Effector CD8-positive, alpha-beta T cell (primary cell): Measurements from ENCODE around the gene PCBP3.
"Not testable (repeated sequence)": the region's sequence is repeated elsewhere in the genome, so short reads cannot be mapped to it uniquely, and the experiment has no call there.

Experiments
- DNase-seq: peaks from one replicate; lab custom pipeline; 2025; lab: John Stamatoyannopoulos, UW
- total RNA-seq, 4 experiments: gene quantifications; one replicate each; lab custom pipeline; 2026; lab: John Stamatoyannopoulos, UW

PCBP3 gene
- total RNA-seq = 0 to 2.9 (median 0.15) reads per million in 4 experiments

DNA sequence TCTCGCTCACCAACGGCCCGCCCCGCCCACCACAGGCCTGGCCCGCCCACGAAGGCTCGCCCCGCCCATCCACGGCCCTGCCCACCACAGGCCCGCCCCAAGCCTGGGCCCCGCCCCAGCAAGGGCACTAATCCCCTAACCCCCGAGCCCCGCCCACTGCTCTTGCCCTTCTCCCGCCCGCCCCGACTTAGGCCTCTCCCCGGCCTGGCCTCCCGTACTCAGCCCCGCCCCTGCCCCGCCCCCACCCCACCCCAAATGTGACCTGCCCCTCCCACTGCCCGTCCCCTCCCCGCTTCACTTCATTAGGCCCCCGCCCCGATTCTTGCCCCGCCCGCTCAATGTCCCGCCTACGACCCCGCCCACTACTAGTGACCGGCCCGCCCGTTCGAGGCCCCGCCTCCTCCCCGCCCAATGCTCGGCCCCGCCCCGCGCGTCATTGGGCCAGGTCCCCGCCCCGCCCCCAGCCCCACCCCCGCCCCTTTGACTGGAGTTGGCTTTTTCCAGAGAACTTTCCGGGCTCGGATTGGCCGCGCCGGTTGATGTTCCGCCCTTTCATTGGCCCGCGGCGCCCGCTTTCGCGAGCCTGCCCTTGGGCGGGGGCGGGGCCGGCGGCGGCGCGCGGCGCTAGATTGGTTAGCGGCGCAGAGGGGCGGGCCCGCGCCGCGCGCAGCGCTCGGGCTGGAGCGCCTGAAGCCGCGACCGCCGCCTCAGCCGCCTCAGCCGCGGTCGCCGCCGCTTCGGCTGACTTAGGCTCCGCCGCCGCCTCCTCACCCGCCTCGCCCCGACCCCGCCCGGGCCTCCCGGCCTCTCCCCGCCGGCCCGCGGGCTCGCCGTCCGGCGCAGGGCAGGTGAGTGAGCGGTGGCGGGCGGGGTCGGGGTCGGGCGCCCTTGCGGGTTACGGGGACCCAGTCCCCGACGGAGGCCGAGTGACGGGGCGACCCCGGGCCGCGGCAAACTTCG lies at the start of gene PCBP3:
TSS of gene PCBP3 (plus strand) at position 705 of the 960 bp plus-strand sequence. CDS start 206,361 bp downstream, outside the sequence.
- DNase-seq = peak; percentile 98

DNA sequence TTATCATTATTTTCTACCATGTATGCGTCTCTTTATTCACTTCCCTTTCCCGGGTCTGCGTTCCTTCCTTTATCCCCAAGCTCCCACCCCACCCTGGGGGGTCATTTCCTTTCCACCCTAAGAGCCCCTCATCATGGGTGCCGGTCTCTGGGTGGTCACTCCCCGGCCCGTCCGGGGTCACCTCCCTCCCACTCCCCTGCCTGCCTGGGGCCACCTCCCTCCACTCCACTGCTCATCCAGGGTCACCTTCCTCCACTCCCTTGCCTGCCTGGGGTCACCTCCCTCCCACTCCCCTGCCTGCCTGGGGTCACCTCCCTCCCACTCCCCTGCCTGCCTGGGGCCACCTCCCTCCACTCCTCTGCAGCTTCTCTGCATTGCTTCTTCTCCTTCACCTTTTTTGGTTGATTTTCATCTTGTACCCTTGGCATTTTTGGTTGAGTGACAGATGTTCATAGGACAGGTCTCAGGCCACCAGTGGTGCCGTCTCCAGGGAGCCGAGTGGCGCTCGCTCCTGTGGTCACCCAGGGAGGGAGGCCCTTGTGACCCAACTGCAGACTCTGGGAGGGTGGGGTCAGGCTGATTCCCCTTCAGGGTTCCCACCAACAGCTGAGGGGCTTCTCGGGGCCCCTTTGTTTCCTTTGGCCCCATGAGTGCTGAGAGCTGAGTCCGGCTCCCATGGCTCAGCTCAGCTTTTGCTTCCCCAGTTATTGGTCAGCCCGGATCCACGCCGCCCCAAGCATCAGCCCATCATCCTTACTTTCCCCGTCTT lies 48.6 kb upstream of the PCBP3 start:
- no peak for DNase-seq

DNA sequence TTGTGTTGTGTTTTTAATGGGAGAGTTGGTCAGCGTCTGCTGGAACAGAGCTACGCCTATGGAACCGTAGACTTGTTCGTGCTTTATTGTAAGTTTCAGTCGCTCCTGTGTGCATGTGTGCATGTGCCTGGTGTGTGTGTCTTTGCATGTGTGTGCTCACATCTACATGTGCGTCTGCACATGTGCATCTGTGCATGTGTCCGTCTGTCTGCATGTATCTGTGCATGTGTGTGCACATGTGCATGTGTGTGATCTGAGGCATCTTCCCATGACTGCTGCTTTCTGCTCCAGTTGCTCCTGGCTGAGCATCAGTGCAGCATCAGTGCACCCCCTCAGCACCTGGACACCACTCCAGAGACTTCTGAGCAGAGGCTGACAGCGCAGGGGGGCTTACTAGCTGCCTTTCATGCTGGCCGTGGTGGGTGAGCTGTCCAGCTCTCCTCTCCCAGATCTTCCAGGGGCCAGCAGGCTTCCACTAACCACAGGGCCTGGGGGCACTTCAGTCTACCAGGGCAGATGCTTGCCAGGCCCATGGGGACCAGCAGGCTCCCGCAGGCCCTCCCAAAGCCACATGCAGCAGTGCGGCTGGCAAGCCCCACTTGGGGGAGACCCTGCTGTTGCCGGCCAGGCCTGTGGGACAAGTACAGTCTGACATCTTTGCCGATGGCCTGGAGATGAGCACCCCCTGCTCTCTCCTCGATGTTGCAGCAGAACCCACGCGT lies 47.8 kb upstream of the PCBP3 start:
- DNase-seq = no peak

DNA sequence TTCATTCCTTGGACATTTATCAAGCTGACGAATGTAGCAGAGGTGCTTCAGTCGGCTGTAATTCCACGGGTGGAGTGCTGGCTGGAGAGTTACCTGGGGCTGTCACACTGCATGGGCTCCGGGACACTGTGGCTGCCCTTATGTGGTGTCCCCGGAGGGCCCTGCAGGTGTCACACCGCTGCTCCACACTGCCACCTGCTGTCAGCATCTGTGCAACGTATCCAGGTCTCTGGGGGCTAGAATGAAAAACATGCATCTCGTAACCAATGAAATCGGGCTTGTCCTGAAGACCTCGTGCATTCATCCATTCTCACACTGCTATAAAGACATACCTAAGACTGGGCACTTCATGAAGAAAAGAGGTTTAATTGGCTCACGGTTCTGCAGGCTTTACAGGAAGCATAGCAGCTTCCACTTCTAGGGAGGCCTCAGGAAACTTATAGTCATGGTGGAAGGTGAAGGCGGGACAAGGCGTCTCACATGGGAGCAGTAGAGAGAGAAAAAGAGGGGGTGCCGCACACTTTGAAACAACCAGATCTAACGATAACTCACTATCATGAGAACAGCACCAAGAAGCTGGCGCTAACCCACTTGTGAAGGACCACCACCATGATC lies 46.7 kb upstream of the PCBP3 start:
- DNase-seq = peak; percentile 77

DNA sequence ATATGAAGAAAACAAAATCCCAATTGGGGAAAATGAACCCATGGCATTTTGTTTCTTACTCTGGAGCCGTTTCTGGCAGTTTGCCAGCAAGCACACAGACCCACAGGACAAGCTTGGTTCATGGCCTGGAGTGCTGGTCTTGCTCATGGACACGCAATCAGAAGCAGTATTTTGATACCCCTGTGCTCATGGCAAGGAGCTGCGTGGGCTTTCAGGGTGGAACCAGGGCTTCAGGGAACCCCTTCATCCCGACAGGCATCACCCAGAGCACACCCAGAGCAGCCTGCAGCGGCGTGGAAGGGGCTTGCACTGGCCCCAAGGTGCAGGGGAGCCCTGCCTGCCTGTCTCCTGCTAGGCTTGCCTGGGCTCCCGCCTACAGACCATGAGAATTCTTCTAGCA lies 45.4 kb upstream of the PCBP3 start:
- no peak for DNase-seq

DNA sequence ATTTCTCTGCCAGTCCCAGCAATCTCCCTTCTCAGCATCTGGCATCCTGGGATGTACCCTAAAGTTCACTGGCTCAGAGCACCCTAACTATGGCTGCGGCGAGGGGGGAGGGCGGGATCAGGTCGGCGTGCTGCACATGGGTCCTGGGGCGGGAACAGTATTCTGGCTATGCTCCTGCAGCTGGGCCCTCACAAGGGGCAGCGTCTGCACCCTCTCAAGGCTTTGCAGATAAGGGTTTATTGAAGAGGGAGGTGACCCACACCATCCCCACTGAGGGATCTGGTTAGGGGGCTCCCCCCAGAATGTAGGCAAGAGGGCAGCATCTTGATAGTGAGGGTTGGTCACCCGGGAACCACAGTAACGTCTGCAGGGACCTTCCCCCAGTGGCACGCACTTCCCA lies 44.9 kb upstream of the PCBP3 start:
- DNase-seq = no peak

DNA sequence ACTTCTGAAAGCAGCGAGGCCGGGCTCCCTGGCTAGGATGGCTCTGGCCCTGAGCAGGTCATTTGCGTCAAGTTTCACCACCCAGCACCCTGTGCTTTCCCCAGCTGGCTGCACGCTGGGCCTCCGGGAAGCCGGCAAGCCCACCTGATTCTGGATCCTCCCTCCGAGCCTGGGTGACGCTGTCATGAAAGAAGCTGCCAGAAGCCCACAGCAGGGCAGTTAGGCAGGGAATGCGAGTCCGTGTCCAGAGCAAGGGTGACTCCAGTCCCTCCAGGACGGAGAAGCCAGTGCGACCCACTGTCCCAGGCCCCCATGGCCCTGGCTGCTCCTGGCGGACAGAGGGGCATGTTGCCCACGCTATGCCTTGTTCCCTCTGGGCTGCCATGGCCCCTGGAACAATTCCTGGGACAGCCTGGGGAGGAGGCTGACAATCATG lies 44.4 kb upstream of the PCBP3 start:
- no peak for DNase-seq

DNA sequence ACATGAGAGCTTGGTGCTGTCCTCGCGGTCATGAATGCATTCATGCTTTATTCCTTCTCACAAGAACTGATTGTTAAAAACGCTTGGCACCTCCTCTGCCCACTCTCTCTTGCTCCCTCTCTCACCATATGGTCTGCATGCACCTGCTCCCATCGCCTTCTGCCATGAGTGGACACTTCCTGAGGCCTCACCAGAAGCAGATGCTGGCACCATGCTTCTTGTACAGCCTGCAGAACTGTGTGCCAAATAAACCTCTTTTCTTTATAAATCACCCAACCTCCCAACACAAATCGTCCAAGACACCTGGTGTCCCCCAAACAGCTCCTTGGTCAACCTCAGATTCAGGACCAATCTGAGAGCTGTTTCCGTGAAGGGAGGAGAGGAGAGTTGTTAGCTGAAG lies 43.3 kb upstream of the PCBP3 start:
- DNase-seq = no peak

DNA sequence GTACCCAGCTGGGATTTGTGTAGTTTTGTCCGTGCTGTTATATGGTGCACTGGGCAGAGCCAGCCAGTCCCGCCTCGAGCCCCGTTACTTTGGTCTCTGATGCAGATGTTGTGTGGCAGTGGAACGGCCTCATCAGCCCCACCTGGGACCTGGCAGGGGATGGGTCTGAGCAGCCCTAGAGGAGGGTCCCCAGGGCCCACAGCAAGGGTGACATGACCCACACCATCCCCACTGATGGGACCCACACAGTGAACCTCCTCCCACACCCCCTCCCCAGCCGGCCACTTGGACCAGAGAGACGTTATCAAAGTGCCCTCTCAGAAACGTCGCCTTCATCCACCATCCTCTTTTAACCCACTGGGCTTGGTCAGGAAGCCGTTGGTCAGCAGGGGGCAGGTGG lies 42.0 kb upstream of the PCBP3 start:
- no peak for DNase-seq

DNA sequence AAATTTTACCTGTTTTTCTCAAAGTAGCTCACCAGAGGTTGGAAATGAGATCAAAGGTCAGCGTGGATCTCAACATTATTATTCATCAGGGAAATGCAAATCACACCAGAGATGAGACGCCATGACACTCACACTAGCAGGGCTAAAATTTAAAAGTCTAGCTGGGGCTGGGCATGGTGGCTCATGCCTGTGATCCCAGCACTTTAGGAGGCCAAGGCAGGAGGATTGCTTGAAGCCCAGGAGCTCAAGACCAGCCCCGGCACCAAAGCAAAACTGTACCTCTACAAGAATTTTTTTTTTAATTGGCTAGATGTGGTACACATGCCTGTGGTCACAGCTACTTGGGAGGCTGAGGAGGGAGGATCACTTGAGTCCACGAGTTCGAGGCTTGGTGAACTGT lies 41.4 kb upstream of the PCBP3 start:
- no peak for DNase-seq

DNA sequence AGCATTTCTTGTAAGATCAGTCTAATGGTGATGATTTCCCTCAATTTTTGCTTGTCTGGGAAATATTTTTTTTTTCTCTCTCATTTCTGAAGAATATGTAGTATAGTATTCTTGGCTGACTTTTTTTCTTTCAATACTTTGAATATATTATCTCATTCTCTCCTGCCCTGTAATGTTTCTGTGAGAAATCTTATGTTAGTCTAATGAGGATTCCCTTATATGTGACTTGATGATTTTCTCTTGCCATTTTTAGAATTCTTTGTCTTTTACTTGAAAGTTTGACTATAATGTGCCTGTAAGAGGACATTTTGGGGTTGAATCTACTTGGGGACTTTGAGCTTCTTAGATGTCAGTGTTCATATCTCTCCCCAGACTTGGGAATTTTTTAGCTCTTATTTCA lies 40.0 kb upstream of the PCBP3 start:
- no peak for DNase-seq

DNA sequence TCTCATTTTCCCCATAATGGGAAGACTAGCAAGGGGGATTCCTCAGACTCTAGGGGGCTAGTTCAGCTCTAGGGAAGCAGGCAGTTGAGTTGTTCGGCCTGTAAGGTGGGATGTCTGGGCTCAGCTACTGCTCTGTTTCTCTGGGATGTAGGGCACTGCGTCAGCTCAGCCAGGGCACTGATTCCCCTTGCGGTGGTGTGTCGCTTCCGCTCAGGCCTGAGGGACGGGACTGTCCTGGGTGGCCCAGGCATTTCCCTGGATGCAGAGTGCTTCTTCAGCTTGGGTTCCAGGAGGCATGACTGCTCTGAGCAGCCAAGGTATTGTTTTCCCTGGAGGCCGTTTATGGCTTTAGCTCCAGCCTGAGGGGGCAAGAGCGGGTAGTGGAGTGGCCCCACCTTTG lies 38.8 kb upstream of the PCBP3 start:
- DNase-seq = not testable (repeated sequence)

DNA sequence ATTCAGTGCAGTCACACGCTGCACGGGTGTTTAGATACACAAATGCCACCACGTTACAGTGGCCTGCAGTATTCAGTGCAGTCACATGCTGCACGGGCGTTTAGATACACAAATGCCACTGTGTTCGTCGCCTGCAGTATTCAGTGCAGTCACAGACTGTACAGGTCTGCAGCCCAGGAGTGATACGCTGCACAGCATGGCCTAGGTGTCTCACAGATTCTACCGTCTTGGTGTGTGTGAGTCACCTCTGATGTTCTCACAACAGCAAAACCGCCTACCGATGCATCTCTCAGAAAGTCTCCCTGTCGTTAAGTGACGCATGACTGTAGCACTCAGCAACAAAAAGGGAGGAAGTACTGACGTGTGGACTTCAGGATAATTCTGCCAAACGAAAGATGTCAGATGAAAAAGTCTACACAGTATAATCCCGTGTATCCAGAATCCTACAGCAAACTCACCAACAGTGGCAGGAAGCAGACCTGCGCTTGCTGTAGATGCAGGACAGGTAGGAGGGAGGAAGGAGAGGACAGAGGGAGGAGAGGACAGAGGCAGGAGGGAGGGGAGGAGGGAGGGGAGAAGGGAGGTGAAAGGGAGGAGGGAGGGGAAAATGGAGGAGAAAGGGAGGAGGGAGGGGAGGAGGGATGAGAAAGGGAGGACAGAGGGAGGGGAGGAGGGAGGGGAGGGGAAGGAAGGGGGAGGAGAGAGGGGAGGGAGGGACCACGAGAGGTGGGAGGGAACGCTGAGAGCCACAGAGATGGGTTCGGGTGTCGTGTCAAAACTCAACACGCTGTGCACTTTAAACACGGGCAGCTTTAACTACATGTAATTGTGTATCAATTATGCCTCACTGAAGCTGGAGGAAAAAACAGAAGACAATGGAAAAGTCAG lies 36.3 kb upstream of the PCBP3 start:
- DNase-seq = no peak

DNA sequence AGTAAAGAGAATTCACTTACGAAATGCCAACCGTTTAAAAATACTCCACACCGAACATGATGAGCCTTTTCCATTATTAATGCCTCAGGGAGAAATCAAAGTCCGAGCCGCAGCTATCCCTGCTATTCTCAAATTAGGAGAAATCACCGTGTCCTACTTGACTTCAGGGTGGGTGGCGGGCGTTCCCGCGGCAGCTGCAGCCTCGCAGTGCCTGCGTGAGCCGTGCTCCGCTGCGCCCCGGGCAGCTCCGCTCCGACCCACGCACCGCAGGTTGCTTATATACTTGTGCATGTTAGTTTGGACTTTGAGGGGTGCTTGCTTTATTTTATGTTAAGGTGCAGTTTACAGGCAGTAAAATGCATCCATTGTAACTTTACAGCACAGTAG lies 35.6 kb upstream of the PCBP3 start:
- DNase-seq = no peak

DNA sequence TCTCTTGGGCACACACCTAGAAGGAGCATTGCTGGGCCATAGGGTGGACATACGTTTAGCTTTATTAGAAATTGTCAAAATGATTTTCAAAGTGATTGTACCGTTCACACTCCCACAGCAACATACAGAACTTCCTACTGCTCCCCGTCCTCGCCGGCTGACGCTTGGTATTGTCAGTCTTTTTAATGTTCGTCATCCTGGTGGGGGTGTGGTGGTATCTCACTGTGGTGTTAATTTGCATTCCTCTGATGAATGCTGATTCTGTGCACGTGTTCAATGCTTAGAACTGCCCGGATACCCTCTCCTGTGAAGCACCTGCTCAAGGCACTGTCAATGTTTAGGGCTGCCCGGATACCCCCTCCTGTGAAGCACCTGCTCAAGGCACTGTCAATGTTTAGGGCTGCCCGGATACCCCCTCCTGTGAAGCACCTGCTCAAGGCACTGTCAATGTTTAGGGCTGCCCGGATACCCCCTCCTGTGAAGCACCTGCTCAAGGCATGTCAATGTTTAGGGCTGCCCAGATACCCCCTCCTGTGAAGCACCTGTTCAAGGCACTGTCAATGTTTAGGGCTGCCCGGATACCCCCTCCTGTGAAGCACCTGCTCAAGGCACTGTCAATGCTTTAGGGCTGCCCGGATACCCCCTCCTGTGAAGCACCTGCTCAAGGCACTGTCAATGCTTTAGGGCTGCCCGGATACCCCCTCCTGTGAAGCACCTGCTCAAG lies 34.6 kb upstream of the PCBP3 start:
- DNase-seq = not testable (repeated sequence)

DNA sequence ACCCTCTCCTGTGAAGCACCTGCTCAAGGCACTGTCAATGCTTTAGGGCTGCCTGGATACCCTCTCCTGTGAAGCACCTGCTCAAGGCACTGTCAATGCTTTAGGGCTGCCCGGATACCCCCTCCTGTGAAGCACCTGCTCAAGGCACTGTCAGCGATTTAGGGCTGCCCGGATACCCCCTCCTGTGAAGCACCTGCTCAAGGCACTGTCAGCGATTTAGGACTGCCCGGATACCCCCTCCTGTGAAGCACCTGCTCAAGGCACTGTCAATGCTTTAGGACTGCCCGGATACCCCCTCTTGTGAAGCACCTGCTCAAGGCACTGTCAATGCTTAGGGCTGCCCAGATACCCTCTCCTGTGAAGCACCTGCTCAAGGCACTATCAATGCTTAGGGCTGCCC lies 33.9 kb upstream of the PCBP3 start:
- DNase-seq = not testable (repeated sequence)

DNA sequence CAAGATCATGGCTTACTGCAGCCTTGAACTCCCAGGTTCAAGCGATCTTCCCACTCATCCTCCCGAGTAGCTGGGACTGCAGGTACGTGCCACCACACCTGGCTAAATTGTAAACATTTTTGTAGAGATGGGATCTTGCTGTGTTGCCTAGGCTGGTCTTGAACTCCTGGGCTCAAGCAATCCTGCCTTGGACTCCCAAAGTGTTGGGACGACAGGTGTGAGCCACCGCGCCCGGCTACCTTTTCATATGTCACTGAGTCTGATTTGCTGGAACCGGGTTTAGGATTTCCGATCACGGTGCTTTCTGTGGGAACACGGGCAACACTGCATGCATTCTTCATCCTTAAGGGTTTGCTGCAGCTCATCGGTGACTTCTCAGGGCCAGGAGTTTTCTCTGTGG lies 32.2 kb upstream of the PCBP3 start:
- no peak for DNase-seq

DNA sequence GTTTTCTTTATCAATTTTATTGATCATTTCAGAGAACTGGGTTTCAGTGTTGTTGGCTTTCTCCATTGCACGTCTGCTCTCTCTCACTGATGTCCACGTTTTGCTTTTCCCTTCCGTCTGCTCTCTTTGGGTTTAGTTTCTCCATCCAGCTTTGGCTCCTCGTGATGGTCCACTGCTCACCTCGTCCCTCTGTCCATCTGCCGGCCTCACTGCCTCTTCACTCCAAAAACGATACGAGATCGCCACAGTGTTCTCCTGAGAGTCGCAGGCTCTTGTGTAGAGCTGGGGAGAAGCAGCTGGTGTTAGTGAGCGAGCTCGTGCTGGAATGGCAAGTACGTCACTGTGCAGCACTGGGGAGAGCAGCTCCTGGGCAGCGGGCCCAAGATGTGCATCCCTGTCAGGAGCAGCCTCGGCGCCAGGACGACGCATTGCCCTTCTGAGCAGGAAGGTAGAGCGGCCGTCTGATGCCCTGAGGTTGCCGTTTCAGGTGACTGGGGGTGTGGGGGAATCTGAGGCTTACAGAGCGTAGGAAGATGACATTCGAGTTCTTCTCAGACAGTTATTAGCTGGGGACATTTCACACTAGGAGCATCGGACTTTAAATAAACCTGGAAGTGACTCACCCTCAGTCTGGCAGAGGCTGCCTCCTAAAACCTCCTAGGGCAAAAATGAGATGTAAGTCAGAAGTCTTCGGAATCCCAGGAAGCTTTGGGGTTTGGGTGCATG lies 31.4 kb upstream of the PCBP3 start:
- no peak for DNase-seq

DNA sequence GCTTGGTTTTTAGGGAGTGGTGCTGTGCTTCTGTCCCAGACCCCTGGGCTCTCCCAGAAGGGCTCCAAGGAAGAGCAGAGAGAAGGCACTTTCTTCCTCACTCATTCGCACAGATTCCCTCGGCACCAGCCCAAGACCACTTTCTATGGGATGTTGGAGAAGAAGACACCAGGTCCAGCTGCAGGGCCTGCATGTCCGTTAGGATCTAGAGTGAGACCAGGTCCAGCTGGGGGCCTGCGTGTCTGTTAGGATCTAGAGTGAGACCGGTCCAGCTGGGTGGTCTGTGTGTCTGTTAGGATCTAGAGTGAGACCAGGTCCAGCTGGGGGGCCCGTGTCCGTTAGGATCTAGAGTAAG lies 30.9 kb upstream of the PCBP3 start:
- not testable (repeated sequence) for DNase-seq
